Liver (tissue), 3 donors: ENCODE measurements around the gene GLOD4.

Source experiments
- FOXA2 ChIP-seq: IDR thresholded peaks from 2 replicates; pipeline ENCODE4 v1.6.1; 2016; ENCODE audit warnings: antibody characterized with exemption
- HNF4A ChIP-seq, 2 donors: conservative IDR thresholded peaks; 2 replicates each; pipeline ENCODE4 v1.6.1; 2016; ENCODE audit warnings: antibody characterized with exemption in 2 of 2, mild to moderate bottlenecking in 2 of 2
- RXRA ChIP-seq, 2 donors: IDR thresholded peaks; 2 replicates each; pipeline ENCODE4 v1.6.1; 2017 to 2018; ENCODE audit warnings: antibody characterized with exemption in 2 of 2, mild to moderate bottlenecking in 1 of 2
- SP1 ChIP-seq: IDR thresholded peaks from 2 replicates; pipeline ENCODE4 v1.6.1; 2018; ENCODE audit warnings: antibody characterized with exemption, mild to moderate bottlenecking
- TF ChIP-seq, protein P1 (sequence below): fragments of 150-350 bp; IDR thresholded peaks from 2 replicates; pipeline ENCODE4 v1.5.1; 2017; ENCODE audit warnings: improper control_type of control experiment, low read depth, low read length; ENCODE audit not compliant: missing input control
- TF ChIP-seq, protein P2 (sequence below): IDR thresholded peaks from 2 replicates; pipeline ENCODE4 v1.6.1; 2016; ENCODE audit warnings: antibody characterized with exemption, mild to moderate bottlenecking
- TF ChIP-seq, protein P3 (sequence below): IDR thresholded peaks from 2 replicates; pipeline ENCODE4 v1.6.1; 2016; ENCODE audit warnings: antibody characterized with exemption
- TF ChIP-seq, protein P4 (sequence below): IDR thresholded peaks from 2 replicates; pipeline ENCODE4 v1.6.1; 2016; ENCODE audit warnings: antibody characterized with exemption
- TF ChIP-seq, protein P5 (sequence below): IDR thresholded peaks from 2 replicates; pipeline ENCODE4 v1.6.1; 2016; ENCODE audit warnings: antibody characterized with exemption
- donor health status: healthy.
- donor health status: healthy.

DNA sequence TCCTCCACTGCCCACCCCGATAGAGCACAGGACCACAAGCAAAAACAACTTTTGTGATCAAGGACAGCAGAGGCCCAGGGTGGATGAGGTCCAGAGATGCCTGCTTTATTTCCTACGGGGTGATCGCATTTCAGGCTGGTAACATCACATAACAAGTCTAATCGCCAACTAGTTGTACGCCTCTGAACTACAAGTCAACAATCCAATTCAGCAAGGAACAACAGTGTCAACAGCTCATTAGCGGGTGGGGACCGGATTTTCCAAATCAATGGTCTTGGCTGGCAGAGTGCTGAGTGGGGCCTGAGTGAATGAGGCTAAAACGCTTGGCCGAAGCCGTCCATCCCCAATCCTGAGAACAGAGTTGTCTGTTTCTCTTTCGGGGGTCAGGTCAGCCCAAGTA is 17.2 kb upstream of the GLOD4 start:
- TF ChIP-seq, protein P1, sequence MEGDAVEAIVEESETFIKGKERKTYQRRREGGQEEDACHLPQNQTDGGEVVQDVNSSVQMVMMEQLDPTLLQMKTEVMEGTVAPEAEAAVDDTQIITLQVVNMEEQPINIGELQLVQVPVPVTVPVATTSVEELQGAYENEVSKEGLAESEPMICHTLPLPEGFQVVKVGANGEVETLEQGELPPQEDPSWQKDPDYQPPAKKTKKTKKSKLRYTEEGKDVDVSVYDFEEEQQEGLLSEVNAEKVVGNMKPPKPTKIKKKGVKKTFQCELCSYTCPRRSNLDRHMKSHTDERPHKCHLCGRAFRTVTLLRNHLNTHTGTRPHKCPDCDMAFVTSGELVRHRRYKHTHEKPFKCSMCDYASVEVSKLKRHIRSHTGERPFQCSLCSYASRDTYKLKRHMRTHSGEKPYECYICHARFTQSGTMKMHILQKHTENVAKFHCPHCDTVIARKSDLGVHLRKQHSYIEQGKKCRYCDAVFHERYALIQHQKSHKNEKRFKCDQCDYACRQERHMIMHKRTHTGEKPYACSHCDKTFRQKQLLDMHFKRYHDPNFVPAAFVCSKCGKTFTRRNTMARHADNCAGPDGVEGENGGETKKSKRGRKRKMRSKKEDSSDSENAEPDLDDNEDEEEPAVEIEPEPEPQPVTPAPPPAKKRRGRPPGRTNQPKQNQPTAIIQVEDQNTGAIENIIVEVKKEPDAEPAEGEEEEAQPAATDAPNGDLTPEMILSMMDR, result no peak
- TF ChIP-seq FOXA2 (no peak), RXRA (IDR thresholded peaks at IDR 0.05) (no peak), HNF4A (conservative IDR thresholded peaks at IDR 0.05) (no peak), SP1 (no peak)
- TF ChIP-seq, protein P2, sequence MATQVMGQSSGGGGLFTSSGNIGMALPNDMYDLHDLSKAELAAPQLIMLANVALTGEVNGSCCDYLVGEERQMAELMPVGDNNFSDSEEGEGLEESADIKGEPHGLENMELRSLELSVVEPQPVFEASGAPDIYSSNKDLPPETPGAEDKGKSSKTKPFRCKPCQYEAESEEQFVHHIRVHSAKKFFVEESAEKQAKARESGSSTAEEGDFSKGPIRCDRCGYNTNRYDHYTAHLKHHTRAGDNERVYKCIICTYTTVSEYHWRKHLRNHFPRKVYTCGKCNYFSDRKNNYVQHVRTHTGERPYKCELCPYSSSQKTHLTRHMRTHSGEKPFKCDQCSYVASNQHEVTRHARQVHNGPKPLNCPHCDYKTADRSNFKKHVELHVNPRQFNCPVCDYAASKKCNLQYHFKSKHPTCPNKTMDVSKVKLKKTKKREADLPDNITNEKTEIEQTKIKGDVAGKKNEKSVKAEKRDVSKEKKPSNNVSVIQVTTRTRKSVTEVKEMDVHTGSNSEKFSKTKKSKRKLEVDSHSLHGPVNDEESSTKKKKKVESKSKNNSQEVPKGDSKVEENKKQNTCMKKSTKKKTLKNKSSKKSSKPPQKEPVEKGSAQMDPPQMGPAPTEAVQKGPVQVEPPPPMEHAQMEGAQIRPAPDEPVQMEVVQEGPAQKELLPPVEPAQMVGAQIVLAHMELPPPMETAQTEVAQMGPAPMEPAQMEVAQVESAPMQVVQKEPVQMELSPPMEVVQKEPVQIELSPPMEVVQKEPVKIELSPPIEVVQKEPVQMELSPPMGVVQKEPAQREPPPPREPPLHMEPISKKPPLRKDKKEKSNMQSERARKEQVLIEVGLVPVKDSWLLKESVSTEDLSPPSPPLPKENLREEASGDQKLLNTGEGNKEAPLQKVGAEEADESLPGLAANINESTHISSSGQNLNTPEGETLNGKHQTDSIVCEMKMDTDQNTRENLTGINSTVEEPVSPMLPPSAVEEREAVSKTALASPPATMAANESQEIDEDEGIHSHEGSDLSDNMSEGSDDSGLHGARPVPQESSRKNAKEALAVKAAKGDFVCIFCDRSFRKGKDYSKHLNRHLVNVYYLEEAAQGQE, result no peak
- TF ChIP-seq, protein P3, sequence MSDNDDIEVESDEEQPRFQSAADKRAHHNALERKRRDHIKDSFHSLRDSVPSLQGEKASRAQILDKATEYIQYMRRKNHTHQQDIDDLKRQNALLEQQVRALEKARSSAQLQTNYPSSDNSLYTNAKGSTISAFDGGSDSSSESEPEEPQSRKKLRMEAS, result no peak
- TF ChIP-seq, protein P4, sequence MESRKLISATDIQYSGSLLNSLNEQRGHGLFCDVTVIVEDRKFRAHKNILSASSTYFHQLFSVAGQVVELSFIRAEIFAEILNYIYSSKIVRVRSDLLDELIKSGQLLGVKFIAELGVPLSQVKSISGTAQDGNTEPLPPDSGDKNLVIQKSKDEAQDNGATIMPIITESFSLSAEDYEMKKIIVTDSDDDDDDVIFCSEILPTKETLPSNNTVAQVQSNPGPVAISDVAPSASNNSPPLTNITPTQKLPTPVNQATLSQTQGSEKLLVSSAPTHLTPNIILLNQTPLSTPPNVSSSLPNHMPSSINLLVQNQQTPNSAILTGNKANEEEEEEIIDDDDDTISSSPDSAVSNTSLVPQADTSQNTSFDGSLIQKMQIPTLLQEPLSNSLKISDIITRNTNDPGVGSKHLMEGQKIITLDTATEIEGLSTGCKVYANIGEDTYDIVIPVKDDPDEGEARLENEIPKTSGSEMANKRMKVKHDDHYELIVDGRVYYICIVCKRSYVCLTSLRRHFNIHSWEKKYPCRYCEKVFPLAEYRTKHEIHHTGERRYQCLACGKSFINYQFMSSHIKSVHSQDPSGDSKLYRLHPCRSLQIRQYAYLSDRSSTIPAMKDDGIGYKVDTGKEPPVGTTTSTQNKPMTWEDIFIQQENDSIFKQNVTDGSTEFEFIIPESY, result no peak
- TF ChIP-seq, protein P5, sequence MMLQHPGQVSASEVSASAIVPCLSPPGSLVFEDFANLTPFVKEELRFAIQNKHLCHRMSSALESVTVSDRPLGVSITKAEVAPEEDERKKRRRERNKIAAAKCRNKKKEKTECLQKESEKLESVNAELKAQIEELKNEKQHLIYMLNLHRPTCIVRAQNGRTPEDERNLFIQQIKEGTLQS, result no peak
